HUES48 (cell line): ENCODE measurements around the gene DPT.

ENCODE experiments used
- H3K27ac ChIP-seq: one replicate; pipeline ENCODE4 v1.7.0; 2013; ENCODE audit warnings: low read depth, low read length, inconsistent platforms
- H3K27me3 ChIP-seq: 2 replicates; pipeline ENCODE4 v1.6.1; 2013; ENCODE audit warnings: mild to moderate bottlenecking, low read length; ENCODE audit not compliant: control insufficient read depth, insufficient read depth
- H3K36me3 ChIP-seq: 2 replicates; pipeline ENCODE4 v1.6.1; 2013; ENCODE audit warnings: low read length; ENCODE audit not compliant: control insufficient read depth, insufficient read depth
- H3K4me1 ChIP-seq: 2 replicates; pipeline ENCODE4 v1.6.1; 2013; ENCODE audit warnings: mild to moderate bottlenecking, low read length; ENCODE audit not compliant: control insufficient read depth, insufficient read depth
- H3K4me3 ChIP-seq: 2 replicates; pipeline ENCODE4 v1.5.1; 2013; ENCODE audit warnings: mild to moderate bottlenecking, low read depth, low read length
- H3K9ac ChIP-seq: 2 replicates; pipeline ENCODE4 v1.6.1; 2013; ENCODE audit warnings: mild to moderate bottlenecking, low read depth, low read length, moderate library complexity
- H3K9me3 ChIP-seq: 2 replicates; pipeline ENCODE4 v1.6.1; 2013; ENCODE audit warnings: low read length; ENCODE audit not compliant: control insufficient read depth, insufficient read depth

The DPT gene

DNA sequence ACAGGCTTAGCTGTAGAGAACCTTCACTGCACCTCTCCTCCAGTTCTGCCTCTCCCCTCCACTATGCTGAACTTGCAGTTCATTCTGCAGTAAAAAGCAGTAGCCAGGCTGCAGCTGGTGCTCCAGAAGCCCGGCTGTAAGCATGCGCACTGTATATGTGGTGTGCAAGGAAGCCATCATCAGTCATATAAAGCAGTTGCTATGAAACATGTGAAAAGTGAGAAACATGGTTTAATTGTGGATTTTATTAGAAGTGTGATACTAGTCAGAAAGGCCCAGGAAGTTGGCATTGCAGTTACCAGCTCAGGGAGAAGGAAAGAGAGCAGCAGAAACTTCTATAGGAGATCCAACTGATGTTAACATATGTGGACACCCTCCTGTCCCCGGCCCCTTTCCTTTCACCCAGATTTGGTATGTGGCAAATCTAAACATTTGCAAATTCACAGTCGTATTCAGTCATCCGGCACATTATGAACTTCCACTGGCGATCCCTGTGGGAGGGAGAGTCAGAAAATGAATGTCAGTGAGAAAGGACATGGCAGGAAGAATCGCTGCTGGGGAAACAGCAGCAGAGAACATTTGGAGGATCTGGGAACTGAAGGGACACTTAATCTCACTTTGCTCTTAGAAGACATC is 32.8 kb downstream of the DPT start:
- no peak overlapping the region for H3K9ac ChIP-seq
- H3K36me3 ChIP-seq, result no peaks in the 10 kb centered on the region
- no peak overlapping the region for H3K27ac ChIP-seq
- no peaks in the 10 kb centered on the region for H3K9me3 ChIP-seq
- no peak overlapping the region for H3K4me3 ChIP-seq
- H3K4me1 ChIP-seq, result no peaks in the 10 kb centered on the region
- H3K27me3 ChIP-seq, result no peaks in the 10 kb centered on the region

DNA sequence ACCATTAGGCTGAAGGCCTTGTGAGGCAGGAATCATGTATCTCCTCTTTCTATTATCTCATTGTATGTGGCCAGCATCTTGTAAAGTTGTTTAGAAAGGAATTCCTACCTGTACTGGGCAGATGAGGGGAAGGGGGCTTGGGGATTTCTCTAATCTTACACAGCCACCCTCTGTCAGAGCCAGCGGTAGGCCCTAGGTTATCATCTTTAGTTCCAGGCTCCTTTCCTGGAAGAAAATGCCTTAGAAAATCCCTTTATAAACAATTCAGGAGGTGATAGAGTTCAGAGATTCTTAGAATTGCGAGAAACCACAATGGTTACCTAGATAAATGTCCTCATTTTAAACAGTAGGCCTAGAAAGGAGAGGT is 35.2 kb downstream of the DPT start:
- Histone ChIP-seq H3K4me3 (no peak overlapping the region), H3K4me1 (no peaks in the 10 kb centered on the region), H3K27me3 (no peaks in the 10 kb centered on the region), H3K36me3 (no peaks in the 10 kb centered on the region), H3K27ac (no peak overlapping the region), H3K9ac (no peak overlapping the region), H3K9me3 (no peaks in the 10 kb centered on the region)

DNA sequence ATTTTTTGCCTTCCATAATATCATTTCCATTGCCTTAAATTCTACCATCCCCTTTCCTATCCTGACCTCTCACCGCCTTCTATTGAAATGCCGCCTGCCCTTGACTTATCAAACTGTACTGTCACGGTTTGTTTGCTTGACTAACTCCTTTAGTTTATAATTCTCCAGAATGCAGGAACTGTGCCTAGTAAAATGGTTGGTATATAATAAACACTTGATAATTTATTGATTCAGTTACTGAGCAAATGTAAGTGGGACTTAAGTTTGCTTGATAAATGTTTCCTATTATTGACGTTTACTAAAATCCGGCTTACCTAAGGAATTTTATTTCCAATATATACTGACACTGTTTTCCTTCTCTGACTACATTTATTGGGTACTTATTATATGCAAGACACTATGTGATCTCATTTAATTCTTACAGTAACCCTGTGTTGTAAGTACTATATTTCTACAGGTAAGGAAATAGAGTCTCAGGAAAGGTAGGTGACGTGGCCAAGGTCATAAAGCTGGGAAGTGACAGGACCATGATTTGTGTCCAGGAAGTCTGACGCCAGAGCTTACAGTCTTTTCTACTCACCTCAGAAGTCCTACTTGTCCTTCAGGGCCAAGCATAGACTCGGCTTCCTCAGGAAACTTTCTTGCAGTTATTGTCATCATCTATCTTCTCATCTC is 35.7 kb downstream of the DPT start:
- Histone ChIP-seq H3K9ac (no peak overlapping the region), H3K4me3 (no peak overlapping the region), H3K9me3 (no peaks in the 10 kb centered on the region), H3K27ac (no peak overlapping the region), H3K4me1 (no peaks in the 10 kb centered on the region), H3K36me3 (no peaks in the 10 kb centered on the region), H3K27me3 (no peaks in the 10 kb centered on the region)

DNA sequence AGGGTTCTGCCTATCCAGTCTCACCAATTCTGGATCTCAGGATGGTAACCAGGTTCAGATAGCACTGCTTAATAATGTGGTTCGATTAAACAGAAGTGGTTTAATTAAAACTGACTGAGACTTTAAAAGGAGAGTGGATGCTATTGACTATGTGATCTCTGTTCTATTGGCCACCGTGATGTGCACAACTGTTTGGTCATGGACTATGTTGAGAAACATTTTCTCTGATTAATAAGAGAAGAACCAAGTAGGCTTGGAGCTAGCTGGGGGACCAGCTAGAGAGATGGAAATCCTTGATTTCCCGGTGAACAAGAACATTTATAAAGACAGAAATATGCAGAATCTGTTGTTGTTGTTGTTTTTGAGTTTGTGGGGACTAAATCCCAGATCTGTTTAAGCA is 36.5 kb downstream of the DPT start:
- no peaks in the 10 kb centered on the region for H3K9me3 ChIP-seq
- no peaks in the 10 kb centered on the region for H3K4me1 ChIP-seq
- no peaks in the 10 kb centered on the region for H3K36me3 ChIP-seq
- H3K9ac ChIP-seq, result no peak overlapping the region
- H3K27me3 ChIP-seq, result no peaks in the 10 kb centered on the region
- no peak overlapping the region for H3K27ac ChIP-seq
- H3K4me3 ChIP-seq, result no peak overlapping the region

DNA sequence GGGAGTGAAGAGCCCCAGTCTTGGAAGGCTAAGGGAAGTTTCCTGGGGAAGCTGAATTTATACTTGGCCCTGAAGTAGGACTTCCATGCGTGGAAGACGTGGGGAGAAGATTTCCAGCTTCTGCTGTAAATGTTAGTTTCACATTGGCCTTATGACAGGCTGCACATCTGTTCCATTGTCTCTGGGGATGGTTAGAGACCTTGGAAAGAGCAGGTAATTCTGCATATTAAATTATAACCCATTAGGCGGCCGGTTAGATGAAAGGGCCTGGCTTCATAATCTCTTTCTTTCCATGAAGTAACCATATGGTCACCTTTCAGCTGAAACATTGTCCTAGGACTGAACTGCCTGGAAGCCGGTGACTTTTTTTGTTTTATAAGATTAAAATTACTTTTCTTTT is 37.5 kb downstream of the DPT start:
- no peaks in the 10 kb centered on the region for H3K36me3 ChIP-seq
- no peak overlapping the region for H3K27ac ChIP-seq
- no peaks in the 10 kb centered on the region for H3K27me3 ChIP-seq
- H3K9ac ChIP-seq, result no peak overlapping the region
- H3K9me3 ChIP-seq, result no peaks in the 10 kb centered on the region
- H3K4me3 ChIP-seq, result no peak overlapping the region
- no peaks in the 10 kb centered on the region for H3K4me1 ChIP-seq

DNA sequence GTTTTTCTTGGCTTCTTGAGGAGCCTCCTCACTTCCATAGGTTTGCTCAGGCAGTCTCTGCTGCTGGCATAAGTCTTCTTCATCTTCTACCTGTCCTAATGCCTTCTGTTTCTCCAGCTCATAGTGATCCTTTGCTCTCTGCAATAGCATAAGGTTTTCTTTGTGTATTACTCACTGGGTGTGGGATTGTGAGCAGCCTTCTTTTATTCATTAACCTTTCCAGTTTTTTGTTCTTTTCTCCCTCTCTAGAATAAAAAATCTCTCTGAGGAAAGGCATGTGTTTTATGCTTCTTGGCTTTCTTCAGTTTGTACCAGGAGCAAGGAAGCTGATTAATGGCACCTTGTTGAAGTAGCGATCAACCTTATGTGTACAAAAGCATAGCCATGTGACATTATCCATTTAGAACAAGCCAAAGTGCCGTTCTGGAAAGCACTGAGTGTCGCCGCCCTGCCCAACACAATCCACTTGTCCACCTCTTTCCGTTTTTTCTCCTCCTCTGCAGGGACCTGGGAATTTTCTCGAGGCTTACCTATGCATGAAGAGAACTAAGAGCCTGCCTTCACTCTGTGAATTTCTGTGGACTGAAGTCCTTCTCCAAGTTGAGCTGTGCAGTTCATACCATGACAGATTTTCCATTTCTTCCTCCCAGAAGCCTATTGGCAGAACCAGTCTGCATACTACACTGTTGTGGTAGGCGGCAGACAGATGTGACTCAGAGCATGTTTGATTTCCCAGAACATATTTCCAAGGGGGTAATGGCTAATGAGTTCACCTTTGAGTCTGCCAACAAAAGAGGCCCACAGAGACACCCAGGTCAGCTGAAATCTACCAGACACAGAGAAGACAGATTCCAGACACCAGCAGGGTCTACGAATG is 39.0 kb downstream of the DPT start:
- Histone ChIP-seq H3K27ac (no peak overlapping the region), H3K4me1 (no peaks in the 10 kb centered on the region), H3K9me3 (no peaks in the 10 kb centered on the region)

DNA sequence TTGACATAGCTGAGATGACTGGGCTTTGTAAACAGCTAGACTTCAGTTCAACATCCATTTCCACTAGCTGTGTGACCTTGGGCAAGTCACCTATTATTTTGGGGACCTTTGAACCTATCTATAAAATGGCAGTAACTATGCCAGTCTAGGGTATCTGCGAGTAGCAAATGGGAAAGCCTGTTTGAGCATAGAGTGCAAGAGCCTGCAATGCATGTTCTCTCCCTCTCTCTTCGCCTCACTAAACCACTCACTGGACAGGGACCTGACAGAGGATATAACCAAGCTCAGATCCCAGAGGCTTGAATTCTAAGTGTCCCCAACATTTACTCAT is 39.7 kb downstream of the DPT start:
- Histone ChIP-seq H3K27ac (no peak overlapping the region), H3K4me1 (no peaks in the 10 kb centered on the region), H3K4me3 (no peak overlapping the region), H3K36me3 (no peaks in the 10 kb centered on the region), H3K27me3 (no peaks in the 10 kb centered on the region), H3K9me3 (no peaks in the 10 kb centered on the region), H3K9ac (no peak overlapping the region)

More for the DNA sequence above, 39.0 kb downstream of the DPT start:
- Histone ChIP-seq H3K4me3 (no peak overlapping the region), H3K9ac (no peak overlapping the region), H3K27me3 (no peaks in the 10 kb centered on the region), H3K36me3 (no peaks in the 10 kb centered on the region)

DNA sequence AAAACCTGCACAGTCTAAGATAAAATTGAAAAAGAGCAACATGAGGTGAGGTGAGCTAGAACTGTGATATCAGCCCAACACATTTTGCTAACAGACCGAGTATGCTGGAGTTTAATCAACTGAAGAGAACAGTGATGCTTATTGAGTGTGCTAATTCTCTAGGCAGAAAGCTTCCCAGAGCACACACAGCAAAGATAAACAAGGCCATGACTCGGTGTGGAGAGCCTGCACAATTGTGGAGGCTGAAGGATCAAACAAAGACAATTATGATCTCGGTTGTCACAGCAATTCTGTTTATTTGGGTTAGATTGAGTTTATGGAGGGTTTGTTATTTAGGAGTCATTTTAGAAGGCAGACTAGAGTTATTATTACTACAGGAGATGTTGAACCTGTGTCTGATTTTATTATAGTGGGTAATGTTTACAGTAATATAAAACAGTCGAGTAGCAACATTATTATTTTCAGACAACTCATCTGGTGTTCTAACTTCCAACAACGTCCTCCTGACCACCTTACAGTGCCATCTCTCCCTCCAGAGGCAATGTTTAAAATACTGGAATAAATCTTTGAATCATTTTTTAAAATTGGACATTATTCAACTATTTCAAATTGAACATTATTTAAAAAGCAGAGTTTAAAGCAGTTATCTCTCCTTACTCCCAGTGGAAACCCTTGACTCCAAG is 40.2 kb downstream of the DPT start:
- no peaks in the 10 kb centered on the region for H3K4me1 ChIP-seq

DNA sequence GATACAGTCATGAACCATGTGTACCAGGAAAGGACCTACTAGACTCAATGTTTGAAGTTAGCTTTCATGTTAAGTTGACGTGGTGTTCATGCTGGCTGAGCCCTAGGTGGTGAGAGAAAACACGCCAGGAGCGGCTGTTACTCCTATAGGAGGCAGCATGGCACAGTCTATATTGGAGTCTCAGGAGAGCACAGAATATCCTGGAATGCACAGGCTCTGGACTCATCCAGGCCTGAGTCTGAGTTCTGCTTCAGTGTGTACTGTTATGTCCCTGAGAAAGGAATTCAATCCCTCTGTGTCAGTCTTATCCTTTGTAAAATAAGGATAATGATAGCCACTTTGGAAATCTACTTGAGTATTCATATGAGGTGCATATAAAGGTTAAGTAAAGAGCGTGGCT is 41.2 kb downstream of the DPT start:
- Histone ChIP-seq H3K4me3 (no peak overlapping the region), H3K27me3 (no peaks in the 10 kb centered on the region), H3K36me3 (no peaks in the 10 kb centered on the region), H3K4me1 (no peaks in the 10 kb centered on the region), H3K9ac (no peak overlapping the region), H3K9me3 (no peaks in the 10 kb centered on the region), H3K27ac (no peak overlapping the region)

More for the DNA sequence above, 40.2 kb downstream of the DPT start:
- Histone ChIP-seq H3K4me3 (no peak overlapping the region), H3K9me3 (no peaks in the 10 kb centered on the region), H3K36me3 (no peaks in the 10 kb centered on the region), H3K27ac (no peak overlapping the region), H3K27me3 (no peaks in the 10 kb centered on the region), H3K9ac (no peak overlapping the region)

DNA sequence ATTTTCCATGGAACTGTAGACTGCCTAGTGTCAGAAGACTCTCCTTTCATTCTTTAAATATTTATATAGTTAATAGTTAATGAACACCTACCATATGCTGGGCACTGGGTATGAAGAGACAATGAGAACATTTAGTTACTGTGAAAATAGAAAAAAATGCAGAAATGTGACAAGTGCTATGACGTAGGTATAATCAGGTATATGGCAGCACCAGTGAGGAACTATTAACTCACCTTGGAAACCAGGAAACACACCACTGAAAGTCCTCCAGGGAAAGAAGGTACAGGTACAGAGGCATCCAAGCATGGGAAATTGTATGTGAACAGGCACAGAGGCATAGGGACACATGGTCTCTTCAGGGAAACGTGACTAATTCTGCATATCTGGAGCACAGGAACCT is 42.3 kb downstream of the DPT start:
- no peaks in the 10 kb centered on the region for H3K36me3 ChIP-seq
- H3K27ac ChIP-seq, result no peak overlapping the region
- H3K9me3 ChIP-seq, result no peaks in the 10 kb centered on the region
- H3K4me1 ChIP-seq, result no peaks in the 10 kb centered on the region
- H3K4me3 ChIP-seq, result no peak overlapping the region
- no peak overlapping the region for H3K9ac ChIP-seq
- no peaks in the 10 kb centered on the region for H3K27me3 ChIP-seq

DNA sequence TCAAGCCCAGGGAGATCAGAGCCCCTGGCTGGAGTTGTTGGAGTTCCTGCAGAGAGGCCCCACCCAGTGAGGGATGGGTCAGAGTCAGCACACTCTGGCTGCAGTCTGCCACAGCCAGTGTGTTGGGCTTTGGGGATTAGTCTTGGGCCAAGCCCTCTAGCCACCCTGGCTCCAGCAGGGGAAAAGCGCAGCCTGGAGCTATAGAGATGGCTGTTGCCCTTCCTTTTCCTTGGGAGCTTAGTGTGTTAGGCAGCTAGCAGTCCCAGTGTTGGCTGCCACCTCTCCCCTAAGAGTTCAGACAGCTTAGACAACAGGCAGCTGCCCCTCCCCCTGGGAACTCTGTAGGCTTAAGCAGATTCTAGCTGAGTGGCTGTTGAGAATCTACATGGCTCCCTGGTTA is 45.1 kb downstream of the DPT start:
- no peak overlapping the region for H3K27ac ChIP-seq
- no peaks in the 10 kb centered on the region for H3K27me3 ChIP-seq
- H3K9me3 ChIP-seq, result no peaks in the 10 kb centered on the region
- no peaks in the 10 kb centered on the region for H3K4me1 ChIP-seq
- H3K36me3 ChIP-seq, result no peaks in the 10 kb centered on the region
- no peak overlapping the region for H3K9ac ChIP-seq
- H3K4me3 ChIP-seq, result no peak overlapping the region
